HepG2 (cell line): ENCODE measurements around the gene MC1R. TPM values are rescaled to one million over a fixed set of nuclear protein-coding genes. Genes with fewer than 3 reads are reported as not detected.
"Not testable (repeated sequence)": the region's sequence is repeated elsewhere in the genome, so short reads cannot be mapped to it uniquely, and the experiment has no call there.

Experiments used
- ATAC-seq: fragments of 200-7000 bp; cut with Tn5 transposase; 3 replicates; pipeline ENCODE4 v1.9.1; 2020; ENCODE audit warnings: mild to moderate bottlenecking, moderate library complexity
- BruUV-seq: library from RNA; stranded (reverse); fragments of 400-500 nt; replicated peaks from 2 replicates; lab custom pipeline; 2021; lab: Mats Ljungman, UMichigan
- CTCF ChIA-PET: fragments of 300-600 bp; formaldehyde crosslinking; extraction: SDS; loops from one replicate; lab custom pipeline; 2021; ENCODE audit warnings: low total read pairs, inconsistent platforms, low intra/inter-chr PET ratio; lab: Yijun Ruan, JAX
- POLR2A ChIA-PET: fragments of 350-600 bp; sonication (Branson Sonifier 250); formaldehyde crosslinking; loops from one replicate; lab custom pipeline; 2020; ENCODE audit warnings: antibody characterized with exemption, inconsistent platforms; lab: Yijun Ruan, JAX
- DNase-seq: peaks from one replicate; pipeline ENCODE4 v3.0.0-alpha.2; 2015; ENCODE audit warnings: low spot score
- FAIRE-seq: peaks from 3 replicates; lab custom pipeline; 2011; peaks lifted over from hg19 to GRCh38; lab: Jason Lieb, UNC
- H2AFZ ChIP-seq: one replicate; pipeline ENCODE4 v1.6.1; 2011; ENCODE audit warnings: low read length, inconsistent platforms
- H3K27ac ChIP-seq: fragments of 300-600 bp; 3 replicates; pipeline ENCODE4 v1.8.0; 2011; ENCODE audit warnings: mixed run types, mild to moderate bottlenecking, mixed read lengths, low read length, inconsistent platforms; ENCODE audit not compliant: insufficient read depth; ENCODE audit errors: extremely low read length
- H3K27me3 ChIP-seq, 2 experiments: fragments of 200-600 bp in 1 of 2; 2 replicates in 1 of 2; 3 replicates in 1 of 2; pipeline versions ENCODE4 v1.6.0 to v1.8.0; 2011; ENCODE audit warnings: low read length in 2 of 2, mild to moderate bottlenecking in 2 of 2, moderate library complexity in 2 of 2, inconsistent platforms in 1 of 2; ENCODE audit not compliant: insufficient read depth in 2 of 2, control insufficient read depth in 1 of 2
- H3K36me3 ChIP-seq, 2 experiments: fragments of 200-600 bp in 1 of 2; replicated peaks in 1 of 2; 2 replicates in 1 of 2; 3 replicates in 1 of 2; pipeline versions ENCODE4 v1.5.1 to v1.8.0; 2011; ENCODE audit warnings: low read length in 2 of 2, inconsistent platforms in 1 of 2; ENCODE audit not compliant: insufficient read depth in 2 of 2, control insufficient read depth in 1 of 2
- H3K4me1 ChIP-seq: 2 replicates; pipeline ENCODE4 v1.5.1; 2012; ENCODE audit warnings: low read length, inconsistent platforms; ENCODE audit not compliant: insufficient read depth
- H3K4me2 ChIP-seq: 2 replicates; pipeline ENCODE4 v1.6.0; 2011; ENCODE audit warnings: low read depth, low read length, inconsistent platforms
- H3K4me3 ChIP-seq, 3 experiments: fragments of 200-600 bp in 1 of 3; sonication (generic), shearing (Covaris generic) in 1 of 3; replicated peaks in 1 of 3; 2 replicates each; pipeline ENCODE4 v1.5.1; 2011 to 2016; ENCODE audit warnings: low read length in 3 of 3, inconsistent platforms in 2 of 3, low read depth in 2 of 3, mild to moderate bottlenecking in 2 of 3, control low read depth in 1 of 3, mixed read lengths in 1 of 3; ENCODE audit not compliant: insufficient read depth in 1 of 3
- H3K79me2 ChIP-seq: one replicate; pipeline ENCODE4 v1.6.1; 2011; ENCODE audit warnings: low read length, inconsistent platforms; ENCODE audit not compliant: insufficient read depth
- H3K9ac ChIP-seq: 2 replicates; pipeline ENCODE4 v1.6.0; 2011; ENCODE audit warnings: mild to moderate bottlenecking, low read depth, low read length, inconsistent platforms; ENCODE audit not compliant: insufficient read depth
- H3K9me3 ChIP-seq: 2 replicates; pipeline ENCODE4 v1.5.1; 2012; ENCODE audit warnings: mild to moderate bottlenecking, low read length
- H4K20me1 ChIP-seq: 2 replicates; pipeline ENCODE4 v1.6.0; 2011; ENCODE audit warnings: inconsistent platforms, mild to moderate bottlenecking, low read length, moderate library complexity; ENCODE audit not compliant: insufficient read depth
- AGO2 ChIP-seq: fragments of 200-400 bp; formaldehyde crosslinking; optimal IDR thresholded peaks from 2 replicates; pipeline ENCODE3; 2017; ENCODE audit warnings: mild to moderate bottlenecking, low read depth, low read length, moderate library complexity
- DNMT1 ChIP-seq: sonication (generic); formaldehyde crosslinking; IDR thresholded peaks from 2 replicates; pipeline ENCODE4 v1.5.1; 2020; ENCODE audit warnings: mild to moderate bottlenecking, missing genetic modification reagents
- POLR2G ChIP-seq: fragments of 200-400 bp; formaldehyde crosslinking; IDR thresholded peaks from 2 replicates; pipeline ENCODE4 v1.6.1; 2018; ENCODE audit warnings: mild to moderate bottlenecking, low read depth, low read length, moderate library complexity
- RBFOX2 ChIP-seq: fragments of 200-400 bp; formaldehyde crosslinking; IDR thresholded peaks from 2 replicates; pipeline ENCODE4 v1.6.1; 2017; ENCODE audit warnings: low read depth, mild to moderate bottlenecking, low read length
- ZBTB33 ChIP-seq: sonication (generic); formaldehyde crosslinking; IDR thresholded peaks from 2 replicates; pipeline ENCODE4 v1.4.0; 2020; ENCODE audit warnings: missing genetic modification reagents
- ZNF232 ChIP-seq: sonication (generic); formaldehyde crosslinking; IDR thresholded peaks from 2 replicates; pipeline ENCODE4 v1.4.0; 2020; ENCODE audit warnings: missing genetic modification reagents, borderline replicate concordance
- WGBS: methylation state at CpG from one replicate; pipeline ENCODE4 v1.1.6; 2017; ENCODE audit warnings: low lambda C conversion rate; 5-methylcytosine and 5-hydroxymethylcytosine counted together
- in situ Hi-C: cut with HindIII; loops from 2 replicates; pipeline ENCODE4 v1.10.0; 2017; ENCODE audit warnings: low pct_unique_long_range_greater_than_20kb; ENCODE audit not compliant: extremely low pct_ligation_motif_present
- intact Hi-C: fragments of 100-400 bp; cut with micrococcal nuclease; formaldehyde crosslinking; loops from one replicate; pipeline ENCODE4 v1.10.0; 2022; ENCODE audit not compliant: unreplicated experiment
- polyA plus RNA-seq, 8 experiments: library from polyadenylated mRNA; depleted of rRNA in 3 of 8; stranded (reverse) in 7 of 8; unstranded in 1 of 8; fragments of >200 nt; fragmentation: Illumina TruSeq in 4 of 8; extraction: Trizol in 4 of 8; gene quantifications; 2 replicates each; pipeline versions ENCODE4 v1.2.1 to v1.2.3, GENCODE V29; 2011 to 2016; ENCODE audit warnings: low read depth in 4 of 8, missing spikeins in 1 of 8, mixed read lengths in 1 of 8; ENCODE audit not compliant: insufficient read depth in 1 of 8
- total RNA-seq, 5 experiments: library from RNA; depleted of rRNA; stranded (reverse); fragments of >200 nt; fragmentation: Illumina TruSeq; extraction: Trizol; gene quantifications; 2 replicates each; pipeline ENCODE4 v1.2.3, GENCODE V29; 2016; ENCODE audit warnings: low read depth in 1 of 5

MC1R gene
- total and polyA plus RNA-seq, 2 of the 13 experiments (the other 11 are each of a cell fraction or from before 2014, with no cell fraction given) = 9.1 to 14.8 TPM

DNA sequence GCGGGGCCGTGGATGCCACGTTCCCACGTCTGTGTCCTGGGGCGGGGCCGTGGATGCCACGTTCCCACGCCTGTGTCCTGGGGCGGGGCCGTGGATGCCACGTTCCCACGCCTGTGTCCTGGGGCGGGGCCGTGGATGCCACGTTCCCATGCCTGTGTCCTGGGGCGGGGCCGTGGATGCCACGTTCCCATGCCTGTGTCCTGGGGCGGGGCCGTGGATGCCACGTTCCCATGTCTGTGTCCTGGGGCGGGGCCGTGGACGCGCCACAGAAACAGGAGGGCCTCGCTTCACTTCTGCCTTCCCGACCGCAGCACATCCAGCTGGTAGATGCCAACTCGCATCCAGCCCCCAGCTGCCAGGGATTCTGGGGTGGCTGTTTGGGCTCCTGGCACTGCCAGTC, 15.4 kb downstream of the MC1R start:
- H3K27ac ChIP-seq, H3K79me2 ChIP-seq, H3K4me3 ChIP-seq: not testable (repeated sequence)
- H3K36me3 ChIP-seq = peaks cover 22 to 29% of the 10 kb centered on the region in 2 experiments; a peak in 4 of 5 replicates
- TF ChIP-seq RBFOX2 = peak; percentile 45; the same call in 1 of the 2 replicates
- TF ChIP-seq AGO2 = peak; percentile 9
- TF ChIP-seq, all 625 proteins: peak for 2; not testable (repeated sequence) for 623
- POLR2A ChIA-PET = interaction anchor here (4.4 to 9.0 kb wide), 2 partner anchors 11 to 12 kb away, joined by 26 to 86 read pairs; partner anchors contain the start of gene TUBB3
- FAIRE-seq, DNase-seq, H3K27me3 ChIP-seq, H3K4me2 ChIP-seq, in situ Hi-C loops, BruUV-seq, H2AFZ ChIP-seq, H3K9ac ChIP-seq, intact Hi-C loops, CTCF ChIA-PET, ATAC-seq, H3K9me3 ChIP-seq: not testable (repeated sequence)
- Histone ChIP-seq H4K20me1 (peaks cover 11% of the 10 kb centered on the region; the same call in 1 of the 2 replicates), H3K4me1 (peaks cover 17% of the 10 kb centered on the region)
- WGBS = over 99% methylated on average over 13 of the region's 29 CpGs

GRCh38 chr16:89934611-89935553, 16.2 kb downstream of the MC1R start:
- Histone ChIP-seq H3K79me2 (no peaks in the 10 kb centered on the region), H4K20me1 (peaks cover 7% of the 10 kb centered on the region; the same call in 1 of the 2 replicates), H3K4me2 (no peak overlapping the region), H3K27ac (no peak overlapping the region), H3K9ac (no peak overlapping the region), H3K36me3 (peaks cover 20 to 29% of the 10 kb centered on the region in 2 experiments; a peak in 4 of 5 replicates), H3K4me3 (no peak overlapping the region), H3K9me3 (no peaks in the 10 kb centered on the region), H3K4me1 (peaks cover 25% of the 10 kb centered on the region), H3K27me3 (peaks cover 0 to 14% of the 10 kb centered on the region in 2 experiments; a peak in 2 of 5 replicates), H2AFZ (no peak overlapping the region)
- FAIRE-seq (no peak), ATAC-seq (no peak), DNase-seq (no peak)
- POLR2A ChIA-PET = interaction anchor here (1.3 to 9.0 kb wide), 2 partner anchors 12 to 16 kb away, joined by 3 to 86 read pairs; partner anchors contain the start of genes MC1R and TUBB3
- CTCF ChIA-PET = no interaction called here
- WGBS = 96% methylated on average over 61 of the region's 61 CpGs
- in situ Hi-C loops = no loop called here
- BruUV-seq = no TSS peak
- TF ChIP-seq ZNF232 (CRISPR knock-in tag) = no peak
- TF ChIP-seq POLR2G = peak; percentile 23; the same call in 1 of the 2 replicates
- peak; percentile 46; the same call in 1 of the 2 replicates for TF ChIP-seq DNMT1 (CRISPR knock-in tag)
- peak; percentile 77 for TF ChIP-seq ZBTB33 (CRISPR knock-in tag)
- TF ChIP-seq AGO2 = peak; percentile 77
- TF ChIP-seq RBFOX2 = peak; percentile 61
- TF ChIP-seq, all 625 proteins: peak for 5
- intact Hi-C loops = no loop called here

DNA sequence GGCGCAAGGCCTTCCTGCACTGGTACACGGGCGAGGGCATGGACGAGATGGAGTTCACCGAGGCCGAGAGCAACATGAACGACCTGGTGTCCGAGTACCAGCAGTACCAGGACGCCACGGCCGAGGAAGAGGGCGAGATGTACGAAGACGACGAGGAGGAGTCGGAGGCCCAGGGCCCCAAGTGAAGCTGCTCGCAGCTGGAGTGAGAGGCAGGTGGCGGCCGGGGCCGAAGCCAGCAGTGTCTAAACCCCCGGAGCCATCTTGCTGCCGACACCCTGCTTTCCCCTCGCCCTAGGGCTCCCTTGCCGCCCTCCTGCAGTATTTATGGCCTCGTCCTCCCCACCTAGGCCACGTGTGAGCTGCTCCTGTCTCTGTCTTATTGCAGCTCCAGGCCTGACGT, 17.0 kb downstream of the MC1R start:
- CTCF ChIA-PET, H3K79me2 ChIP-seq, H3K4me3 ChIP-seq, in situ Hi-C loops, H3K9me3 ChIP-seq, ATAC-seq, DNase-seq, H3K4me2 ChIP-seq, FAIRE-seq, intact Hi-C loops, H4K20me1 ChIP-seq, H3K27ac ChIP-seq, H3K9ac ChIP-seq, H2AFZ ChIP-seq: not testable (repeated sequence)
- POLR2A ChIA-PET = interaction anchor here (1.3 to 9.0 kb wide), 2 partner anchors 13 to 17 kb away, joined by 3 to 86 read pairs; partner anchors contain the start of genes MC1R and TUBB3
- H3K36me3 ChIP-seq = peaks cover 20 to 29% of the 10 kb centered on the region in 2 experiments; a peak in 4 of 5 replicates
- WGBS = 94% methylated on average over 27 of the region's 27 CpGs
- peaks cover 25% of the 10 kb centered on the region for H3K4me1 ChIP-seq
- TSS peak; percentile 46 for BruUV-seq
- H3K27me3 ChIP-seq = peaks cover 0 to 15% of the 10 kb centered on the region in 2 experiments; a peak in 2 of 5 replicates
